GM18870 (cell line): ENCODE measurements around the gene TMEM163.

ENCODE experiments used
- ATAC-seq: cut with Tn5 transposase; IDR thresholded peaks from one replicate; pipeline ENCODE4 v1.9.1; 2021; ENCODE audit warnings: moderate library complexity; ENCODE audit not compliant: unreplicated experiment

Gene TMEM163

DNA sequence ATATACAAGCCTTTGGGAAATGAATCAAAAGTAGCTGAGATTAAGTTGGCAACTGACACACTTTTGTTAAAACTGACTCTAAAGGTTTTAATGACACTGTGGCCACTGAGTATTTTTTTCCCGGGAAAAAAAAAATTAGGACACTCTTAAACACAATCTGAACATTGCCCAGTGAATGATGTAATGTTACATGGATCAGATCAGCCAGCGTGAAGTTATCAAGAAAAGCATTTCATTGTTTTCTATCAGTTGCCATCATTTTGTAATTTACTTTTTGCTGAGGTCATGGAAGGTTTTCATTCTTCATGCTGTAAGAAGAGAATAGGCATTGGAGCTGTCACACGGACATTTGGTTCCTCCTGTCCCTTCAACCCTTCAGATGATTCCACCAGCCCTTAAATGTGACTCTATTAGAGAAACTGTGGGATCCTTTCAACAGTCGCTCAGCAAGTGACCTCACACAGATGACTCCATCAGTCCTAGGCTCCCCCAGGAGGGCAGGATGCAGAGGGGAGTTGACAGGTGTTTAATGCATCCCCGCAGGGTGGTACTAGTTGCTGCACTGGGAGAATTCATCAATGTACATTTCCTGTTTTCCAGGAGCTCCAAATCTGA lies 300.7 kb downstream of the TMEM163 start:
- ATAC-seq = no peak

DNA sequence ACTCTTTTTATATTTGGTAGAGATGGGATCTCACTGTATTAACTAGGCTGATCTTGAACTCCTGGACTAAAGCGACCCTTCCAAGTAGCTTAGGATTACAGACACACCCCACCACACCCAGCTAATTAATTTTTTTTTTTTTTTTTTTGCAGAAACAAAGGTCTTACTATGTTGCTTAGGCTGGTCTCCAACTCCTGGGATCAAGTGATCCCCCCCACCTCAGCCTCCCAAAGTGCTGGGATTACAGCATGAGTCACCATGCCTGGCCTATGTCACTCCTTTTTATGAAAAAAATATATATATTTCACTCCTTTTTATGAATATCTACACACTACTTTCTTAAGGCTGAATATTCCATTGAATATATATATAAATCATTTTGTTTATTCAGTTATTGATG lies 302.2 kb downstream of the TMEM163 start:
- no peak for ATAC-seq

DNA sequence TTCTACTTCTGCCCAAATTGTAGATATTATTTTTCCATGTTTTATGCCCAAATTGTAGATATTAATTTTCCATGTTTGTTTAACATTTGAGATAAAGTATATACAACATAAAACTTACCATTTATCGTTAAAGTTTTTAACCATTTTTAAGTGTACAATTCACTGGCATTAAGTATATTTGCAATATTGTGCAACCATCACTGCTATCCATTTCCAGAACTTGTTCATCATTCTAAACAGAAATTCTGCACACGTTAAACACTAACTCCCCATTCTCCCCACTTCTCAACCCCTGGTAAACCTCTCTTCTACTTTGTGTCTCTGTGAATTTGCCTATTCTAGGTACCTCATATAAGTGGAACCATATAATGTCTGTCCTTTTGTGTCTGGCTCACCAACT lies 302.8 kb downstream of the TMEM163 start:
- ATAC-seq = no peak

DNA sequence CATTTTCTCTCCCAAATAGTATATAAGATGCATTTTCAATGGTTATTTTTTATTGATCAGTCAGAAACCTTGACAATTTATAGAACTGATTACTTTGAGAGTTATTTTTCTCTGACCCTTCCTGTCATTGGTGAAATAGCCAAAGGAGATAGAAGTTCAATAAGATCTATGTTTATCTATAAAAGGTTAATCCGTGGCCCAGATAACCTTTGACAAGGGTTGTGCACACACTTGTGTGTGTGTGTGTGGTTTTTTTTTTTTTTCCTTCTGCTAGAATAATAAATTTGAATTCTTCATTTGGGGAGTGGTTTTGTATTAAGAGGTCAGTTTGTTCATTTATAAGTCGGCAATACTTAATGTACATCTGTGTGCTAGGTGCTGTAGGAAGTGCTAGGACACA lies 304.9 kb downstream of the TMEM163 start:
- no peak for ATAC-seq

DNA sequence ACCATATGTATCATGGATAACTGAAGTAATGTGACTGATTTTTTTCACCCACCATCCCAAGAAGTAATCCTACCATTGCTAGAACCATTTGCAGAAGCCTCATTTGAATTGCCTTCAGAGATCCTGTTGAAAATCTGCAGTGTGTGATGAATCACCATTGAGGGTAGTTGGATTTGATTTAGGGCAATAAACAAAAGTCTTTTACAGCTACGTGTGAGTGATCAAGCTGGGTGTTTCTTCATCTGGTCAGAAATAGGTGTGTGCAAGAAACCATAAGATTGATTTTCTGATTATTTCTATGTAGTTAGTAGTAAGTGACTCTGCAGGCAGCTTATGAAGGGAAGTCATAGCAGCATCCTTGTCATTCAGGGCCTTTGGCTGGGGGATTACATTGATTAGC lies 305.4 kb downstream of the TMEM163 start:
- no peak for ATAC-seq

DNA sequence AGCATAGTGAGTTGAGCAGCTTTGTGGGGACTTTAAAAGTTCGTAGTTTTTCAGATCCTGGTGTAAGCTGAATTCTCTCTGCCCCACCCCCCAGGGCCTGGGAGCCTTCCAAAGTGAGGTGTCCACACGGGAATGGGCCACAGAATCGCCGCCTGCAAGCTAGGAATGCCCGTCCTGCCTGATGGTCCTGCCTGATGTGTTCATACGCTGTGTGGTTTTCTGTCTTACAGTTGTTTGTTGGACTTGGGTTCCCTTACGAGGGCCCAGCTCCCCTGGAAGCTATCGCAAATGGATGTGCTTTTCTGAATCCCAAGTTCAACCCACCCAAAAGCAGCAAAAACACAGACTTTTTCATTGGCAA lies 306.2 kb downstream of the TMEM163 start:
- ATAC-seq = no peak

DNA sequence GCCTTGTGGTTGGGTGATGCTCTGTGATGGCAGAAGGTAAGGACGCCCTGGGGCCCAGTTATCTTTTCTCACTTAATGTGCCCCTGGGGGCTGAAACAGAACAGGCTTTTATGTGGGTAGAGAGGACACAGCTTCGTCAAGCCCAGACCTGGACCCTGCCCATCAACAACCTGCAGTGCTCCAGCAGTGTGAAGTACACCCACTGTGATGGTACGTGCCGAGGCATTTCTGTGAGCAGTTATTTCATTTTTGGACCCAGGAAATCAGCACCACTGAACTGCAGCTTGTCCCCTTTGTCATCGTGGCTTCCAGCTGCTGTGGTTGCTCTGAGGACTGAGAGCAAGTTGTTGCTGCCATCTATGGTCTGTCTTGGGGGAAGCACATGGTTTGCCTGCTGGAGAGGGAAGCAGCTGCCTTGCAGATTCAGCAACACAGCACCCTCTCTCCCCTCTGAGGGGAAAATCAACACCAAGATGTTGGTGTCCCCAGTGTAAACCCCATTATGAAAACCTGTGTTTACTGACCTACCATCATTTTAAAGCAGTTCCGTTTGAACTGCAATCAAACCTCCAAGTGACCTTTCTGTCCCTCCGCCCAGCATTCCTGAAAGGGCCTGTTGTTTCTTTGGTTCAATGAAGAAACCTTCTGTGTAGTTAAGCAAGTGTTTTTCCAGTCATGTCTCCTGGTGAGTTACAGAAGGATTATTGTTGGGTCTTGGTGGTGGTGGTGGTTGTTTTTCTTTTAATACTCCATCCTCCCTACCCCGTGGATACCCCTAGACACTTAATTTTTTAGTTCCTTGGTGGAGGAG lies 306.8 kb downstream of the TMEM163 start:
- peak; percentile 94 for ATAC-seq

DNA sequence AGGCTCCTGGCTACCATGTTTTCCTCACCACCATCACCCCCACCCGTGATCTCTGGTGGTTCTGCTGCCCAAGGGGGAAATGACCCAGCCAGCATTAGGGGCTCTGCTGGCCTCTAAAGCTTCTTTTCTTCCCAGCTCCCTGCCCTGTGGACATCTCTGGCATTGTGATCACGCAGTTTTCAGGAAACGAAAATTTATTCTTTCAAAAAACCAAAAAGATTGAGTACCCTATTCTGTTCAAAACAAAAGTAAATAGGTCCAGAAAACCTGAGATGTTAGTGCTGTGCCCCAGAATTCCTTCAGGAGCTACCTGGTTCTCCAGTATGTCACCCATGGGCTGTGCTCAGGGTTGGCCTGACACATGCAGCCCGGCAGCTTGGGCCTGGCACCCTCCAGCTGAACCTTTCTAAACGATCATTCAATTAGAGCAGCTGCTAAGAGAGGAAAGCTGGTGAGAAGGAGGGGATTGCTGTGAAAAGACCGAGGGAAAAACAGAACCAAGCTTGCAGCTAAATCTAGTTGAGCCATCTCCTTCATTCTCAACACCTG lies 307.4 kb downstream of the TMEM163 start:
- ATAC-seq = no peak

DNA sequence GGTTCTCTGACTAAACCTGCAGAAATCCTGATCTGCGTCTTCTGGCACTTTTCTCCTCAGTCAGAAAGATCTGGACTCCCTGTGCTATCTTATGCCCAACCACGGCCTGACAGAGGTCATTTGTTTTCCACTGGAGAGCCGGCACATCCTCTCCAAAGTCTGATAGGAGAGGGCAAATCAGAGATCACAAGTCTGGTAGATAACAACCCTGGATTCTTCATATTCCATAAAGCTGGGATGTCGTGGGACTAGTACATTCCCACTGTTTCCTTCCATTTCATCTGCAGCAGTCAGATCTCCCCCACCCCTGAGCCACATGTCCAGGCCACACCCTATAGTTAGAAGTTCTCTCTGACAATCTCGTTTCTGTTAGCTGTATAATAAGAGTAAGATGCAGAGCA lies 308.0 kb downstream of the TMEM163 start:
- no peak for ATAC-seq

DNA sequence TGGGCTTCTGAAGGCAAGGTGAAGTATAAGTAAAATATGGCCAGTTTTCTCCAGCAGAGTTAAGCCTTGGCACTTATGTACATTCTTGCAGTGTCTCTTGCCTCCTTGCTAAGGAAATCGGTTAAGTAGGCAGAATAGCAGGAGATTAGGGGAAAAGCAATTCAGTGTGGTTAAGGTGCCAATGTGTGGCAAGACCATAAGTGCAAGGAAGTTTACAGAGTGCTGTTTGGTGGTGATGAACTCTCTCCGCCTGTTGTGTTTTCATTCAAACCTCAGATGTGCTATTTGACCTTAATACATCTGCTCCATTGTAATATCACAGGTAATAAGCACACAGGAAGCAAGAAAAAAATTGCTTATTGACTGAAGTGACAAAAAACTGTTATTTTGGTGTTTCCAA lies 308.8 kb downstream of the TMEM163 start:
- ATAC-seq = no peak

DNA sequence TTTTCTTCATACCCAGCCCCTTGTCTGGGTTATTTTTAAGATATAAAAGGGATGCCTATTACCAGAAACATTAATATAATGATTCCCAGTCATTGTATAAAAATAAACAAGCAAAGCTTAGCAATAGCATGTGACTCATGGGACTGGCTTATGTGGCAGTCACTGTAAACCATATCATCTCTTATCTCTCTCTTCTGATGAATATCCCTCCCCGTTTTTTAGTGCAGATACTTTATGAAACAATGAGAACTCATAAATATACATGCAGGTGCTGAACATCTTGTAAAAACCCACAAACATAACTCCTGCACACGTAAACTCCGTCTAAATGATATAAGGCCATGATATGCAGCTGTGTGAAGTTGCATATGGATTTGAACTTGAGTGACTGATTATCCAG lies 310.0 kb downstream of the TMEM163 start:
- no peak for ATAC-seq

DNA sequence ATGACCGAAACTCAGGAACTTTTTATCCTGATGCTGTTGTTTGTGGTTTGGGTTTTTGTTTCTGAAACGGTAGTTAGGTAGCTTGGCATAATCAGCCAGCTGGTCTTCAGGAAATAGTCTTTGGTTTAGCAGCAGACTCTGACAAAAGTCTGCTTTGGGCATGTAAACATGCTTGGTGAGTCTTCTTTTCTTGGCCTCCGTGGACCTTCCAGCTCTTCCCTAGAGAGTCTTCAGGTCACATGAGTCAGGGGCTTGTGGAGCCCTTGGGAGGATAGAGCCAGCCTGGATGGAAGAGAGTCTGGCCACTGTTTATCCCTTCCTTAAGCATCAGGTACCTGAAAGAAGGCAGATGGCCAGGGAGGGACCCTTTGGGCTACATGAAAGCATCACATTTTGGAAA lies 310.4 kb downstream of the TMEM163 start:
- ATAC-seq = no peak

DNA sequence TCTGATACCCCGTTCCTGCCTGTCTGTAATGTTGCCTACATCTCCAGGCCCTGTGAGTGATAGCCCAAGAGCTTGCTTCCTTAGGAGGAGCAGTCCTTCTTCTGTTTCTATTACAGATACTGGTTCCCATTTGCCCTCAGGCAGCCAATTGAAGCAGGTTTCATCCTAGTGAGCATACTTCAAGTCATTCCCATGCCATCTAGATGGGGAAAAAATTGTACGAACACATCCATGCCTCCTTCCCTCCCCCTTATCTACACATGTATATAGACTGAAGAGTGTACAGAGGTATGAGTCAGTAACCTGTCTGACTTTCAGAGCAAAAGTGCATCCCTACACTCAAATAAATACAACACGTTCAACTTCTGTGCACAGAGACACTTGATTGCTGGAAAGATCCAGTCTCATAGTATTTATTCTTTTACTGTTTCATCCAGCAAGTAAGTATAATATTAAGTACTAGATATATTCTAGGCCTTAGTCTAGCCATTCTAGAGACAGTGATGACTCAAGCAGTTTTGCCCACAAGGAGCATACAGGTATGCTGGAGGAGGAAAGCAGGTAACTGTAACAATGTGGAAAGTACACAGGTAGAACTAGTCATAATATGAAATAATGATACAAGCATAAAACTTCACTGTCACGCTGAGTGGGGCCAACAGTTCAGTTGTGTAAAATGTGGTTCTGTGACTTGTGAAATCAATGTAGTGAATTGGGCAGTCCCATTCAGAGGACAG lies 311.5 kb downstream of the TMEM163 start:
- no peak for ATAC-seq

DNA sequence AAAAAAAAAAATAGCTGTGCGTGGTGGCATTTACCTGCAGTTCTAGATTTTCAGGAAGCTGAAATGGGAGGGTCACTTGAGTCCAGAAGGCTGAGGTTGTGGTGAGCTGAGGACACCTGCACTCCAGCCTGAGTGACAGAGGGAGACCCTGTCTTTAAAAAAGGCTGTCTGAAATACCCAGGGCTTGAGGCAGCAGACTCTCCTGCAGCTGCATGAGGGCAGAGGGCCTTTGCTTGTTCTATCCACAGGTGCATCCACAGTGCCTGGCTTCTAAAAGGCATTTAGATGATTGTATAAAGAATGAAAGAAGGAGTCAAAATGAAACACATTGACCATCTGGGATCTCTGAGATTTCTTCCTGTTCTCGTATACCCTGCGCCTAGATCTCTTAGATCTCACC lies 312.1 kb downstream of the TMEM163 start:
- no peak for ATAC-seq

DNA sequence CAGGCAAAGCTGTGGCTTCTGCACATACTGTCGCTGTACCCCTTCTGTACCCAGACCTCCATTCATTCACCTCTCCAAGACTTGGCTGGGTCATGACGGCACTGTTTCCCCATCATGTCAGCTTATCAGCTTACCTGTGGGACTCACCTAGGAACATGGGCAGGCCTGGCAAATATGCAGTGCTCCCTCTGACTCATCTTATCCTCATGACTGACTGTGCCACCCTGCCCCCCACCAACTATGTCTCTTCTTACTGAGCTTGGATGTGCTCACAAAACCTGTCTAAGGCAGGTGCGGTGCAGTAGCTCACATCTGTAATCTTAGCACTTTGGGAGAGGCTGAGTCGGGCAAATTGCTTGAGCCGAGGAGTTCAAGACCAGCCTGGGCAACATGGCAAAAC lies 312.5 kb downstream of the TMEM163 start:
- ATAC-seq = no peak
